ENCODE measurements around the gene NUP85.

DNA sequence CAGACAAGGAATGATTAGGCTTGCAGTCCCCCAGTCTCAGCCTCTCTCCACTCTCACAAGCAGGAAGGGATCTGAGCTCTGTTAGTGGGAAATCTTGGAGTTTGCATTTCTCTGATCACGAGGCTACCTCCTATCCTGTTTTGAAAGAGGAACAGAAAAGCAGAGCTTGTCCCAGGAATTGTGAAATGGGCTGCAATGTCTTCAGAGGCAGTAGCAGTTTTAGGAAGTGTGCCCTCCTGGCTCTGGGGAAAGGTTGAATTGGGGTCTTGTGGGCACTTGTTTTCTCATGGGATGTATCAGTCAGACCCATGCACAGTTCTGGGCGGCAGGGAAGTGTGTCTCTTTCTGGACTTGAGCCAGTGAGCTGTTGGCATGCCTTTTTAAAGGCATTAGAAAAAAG lies 22.8 kb downstream of the NUP85 start:
- TF ChIP-seq SIN3A (IDR thresholded peaks at IDR 0.05; ENCODE audit: low read depth), result no peak
- no peak for TF ChIP-seq POLR2AphosphoS5 (IDR thresholded peaks at IDR 0.05; ENCODE audit: low read depth, low read length)
- TF ChIP-seq EGR1 (IDR thresholded peaks at IDR 0.05; ENCODE audit: low read depth), result no peak
- no peak for TF ChIP-seq EZH2 (IDR thresholded peaks at IDR 0.05)
- TF ChIP-seq, protein P1, sequence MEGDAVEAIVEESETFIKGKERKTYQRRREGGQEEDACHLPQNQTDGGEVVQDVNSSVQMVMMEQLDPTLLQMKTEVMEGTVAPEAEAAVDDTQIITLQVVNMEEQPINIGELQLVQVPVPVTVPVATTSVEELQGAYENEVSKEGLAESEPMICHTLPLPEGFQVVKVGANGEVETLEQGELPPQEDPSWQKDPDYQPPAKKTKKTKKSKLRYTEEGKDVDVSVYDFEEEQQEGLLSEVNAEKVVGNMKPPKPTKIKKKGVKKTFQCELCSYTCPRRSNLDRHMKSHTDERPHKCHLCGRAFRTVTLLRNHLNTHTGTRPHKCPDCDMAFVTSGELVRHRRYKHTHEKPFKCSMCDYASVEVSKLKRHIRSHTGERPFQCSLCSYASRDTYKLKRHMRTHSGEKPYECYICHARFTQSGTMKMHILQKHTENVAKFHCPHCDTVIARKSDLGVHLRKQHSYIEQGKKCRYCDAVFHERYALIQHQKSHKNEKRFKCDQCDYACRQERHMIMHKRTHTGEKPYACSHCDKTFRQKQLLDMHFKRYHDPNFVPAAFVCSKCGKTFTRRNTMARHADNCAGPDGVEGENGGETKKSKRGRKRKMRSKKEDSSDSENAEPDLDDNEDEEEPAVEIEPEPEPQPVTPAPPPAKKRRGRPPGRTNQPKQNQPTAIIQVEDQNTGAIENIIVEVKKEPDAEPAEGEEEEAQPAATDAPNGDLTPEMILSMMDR (IDR thresholded peaks at IDR 0.05 in 2 of 3, conservative IDR thresholded peaks at IDR 0.05 in 1 of 3; ENCODE audit: borderline replicate concordance in 1 of 3, insufficient read depth in 1 of 3, low read depth in 2 of 3, low read length in 2 of 3), result no peak
- TF ChIP-seq POLR2A (IDR thresholded peaks at IDR 0.05; ENCODE audit: borderline replicate concordance, extremely low read depth, insufficient read depth, insufficient read length), result no peak
- TF ChIP-seq, protein P2, sequence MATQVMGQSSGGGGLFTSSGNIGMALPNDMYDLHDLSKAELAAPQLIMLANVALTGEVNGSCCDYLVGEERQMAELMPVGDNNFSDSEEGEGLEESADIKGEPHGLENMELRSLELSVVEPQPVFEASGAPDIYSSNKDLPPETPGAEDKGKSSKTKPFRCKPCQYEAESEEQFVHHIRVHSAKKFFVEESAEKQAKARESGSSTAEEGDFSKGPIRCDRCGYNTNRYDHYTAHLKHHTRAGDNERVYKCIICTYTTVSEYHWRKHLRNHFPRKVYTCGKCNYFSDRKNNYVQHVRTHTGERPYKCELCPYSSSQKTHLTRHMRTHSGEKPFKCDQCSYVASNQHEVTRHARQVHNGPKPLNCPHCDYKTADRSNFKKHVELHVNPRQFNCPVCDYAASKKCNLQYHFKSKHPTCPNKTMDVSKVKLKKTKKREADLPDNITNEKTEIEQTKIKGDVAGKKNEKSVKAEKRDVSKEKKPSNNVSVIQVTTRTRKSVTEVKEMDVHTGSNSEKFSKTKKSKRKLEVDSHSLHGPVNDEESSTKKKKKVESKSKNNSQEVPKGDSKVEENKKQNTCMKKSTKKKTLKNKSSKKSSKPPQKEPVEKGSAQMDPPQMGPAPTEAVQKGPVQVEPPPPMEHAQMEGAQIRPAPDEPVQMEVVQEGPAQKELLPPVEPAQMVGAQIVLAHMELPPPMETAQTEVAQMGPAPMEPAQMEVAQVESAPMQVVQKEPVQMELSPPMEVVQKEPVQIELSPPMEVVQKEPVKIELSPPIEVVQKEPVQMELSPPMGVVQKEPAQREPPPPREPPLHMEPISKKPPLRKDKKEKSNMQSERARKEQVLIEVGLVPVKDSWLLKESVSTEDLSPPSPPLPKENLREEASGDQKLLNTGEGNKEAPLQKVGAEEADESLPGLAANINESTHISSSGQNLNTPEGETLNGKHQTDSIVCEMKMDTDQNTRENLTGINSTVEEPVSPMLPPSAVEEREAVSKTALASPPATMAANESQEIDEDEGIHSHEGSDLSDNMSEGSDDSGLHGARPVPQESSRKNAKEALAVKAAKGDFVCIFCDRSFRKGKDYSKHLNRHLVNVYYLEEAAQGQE (IDR thresholded peaks at IDR 0.05; ENCODE audit: low read depth), result no peak
- no peak for TF ChIP-seq RAD21 (IDR thresholded peaks at IDR 0.05; ENCODE audit: low read depth)
- no peak for TF ChIP-seq ZNF274 (IDR thresholded peaks at IDR 0.05; ENCODE audit: low read depth, low read length)
- no peak for TF ChIP-seq SP1 (IDR thresholded peaks at IDR 0.05; ENCODE audit: low read depth)
- no peak for TF ChIP-seq EZH2phosphoT487 (IDR thresholded peaks at IDR 0.05; ENCODE audit: borderline replicate concordance)
- no peak for TF ChIP-seq ELF1 (IDR thresholded peaks at IDR 0.05; ENCODE audit: borderline replicate concordance, low read depth)
- TF ChIP-seq, protein P3, sequence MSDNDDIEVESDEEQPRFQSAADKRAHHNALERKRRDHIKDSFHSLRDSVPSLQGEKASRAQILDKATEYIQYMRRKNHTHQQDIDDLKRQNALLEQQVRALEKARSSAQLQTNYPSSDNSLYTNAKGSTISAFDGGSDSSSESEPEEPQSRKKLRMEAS (IDR thresholded peaks at IDR 0.05), result no peak
